Hepatocyte (in vitro differentiated cells): ENCODE data around the gene SYTL1.

Experiments used
- CTCF ChIP-seq: fragments of 200-600 bp; sonication (generic); IDR thresholded peaks from 2 replicates; pipeline ENCODE4 v1.5.1; 2016; ENCODE audit warnings: antibody characterized with exemption, mild to moderate bottlenecking; ENCODE audit not compliant: poor library complexity
- EZH2 ChIP-seq: fragments of 200-600 bp; sonication (generic); IDR thresholded peaks from 2 replicates; pipeline ENCODE4 v1.6.1; 2016; ENCODE audit warnings: antibody characterized with exemption, mild to moderate bottlenecking, borderline replicate concordance
- EZH2phosphoT487 ChIP-seq: fragments of 200-600 bp; sonication (generic); IDR thresholded peaks from one replicate; pipeline ENCODE4 v1.6.1; 2018; ENCODE audit warnings: antibody characterized with exemption, mild to moderate bottlenecking, low read depth, moderate library complexity; ENCODE audit not compliant: unreplicated experiment, severe bottlenecking

GRCh38 chr1:27346991-27347624 lies 5.3 kb downstream of the SYTL1 start:
- TF ChIP-seq CTCF (no peak), EZH2phosphoT487 (no peak), EZH2 (no peak)
